Measurements from ENCODE around the gene AGAP1. TPM values are rescaled to one million over a fixed set of nuclear protein-coding genes. Genes with fewer than 3 reads are reported as not detected.

The AGAP1 gene
- total RNA-seq, 1 donor, result 18.5 TPM

GRCh38 chr2:235575431-235575830, 81.6 kb downstream of the AGAP1 start:
- Histone ChIP-seq H4K20me1 (ENCODE audit: insufficient read depth, low read length) (peaks cover 63% of the 10 kb centered on the region), H3K79me2 (ENCODE audit: insufficient read depth, low read length) (peaks cover 82% of the 10 kb centered on the region), H3K9me3 (ENCODE audit: low read depth, low read length) (no peaks in the 10 kb centered on the region), H3K4me3 (ENCODE audit: insufficient read depth, low read length) (no peak overlapping the region), H2AFZ (ENCODE audit: low read length) (no peak overlapping the region), H3K27ac (ENCODE audit: low read depth, low read length) (no peak overlapping the region), H3K27me3 (ENCODE audit: insufficient read depth, low read length) (no peaks in the 10 kb centered on the region), H3K4me1 (ENCODE audit: insufficient read depth, low read length) (peaks cover 5% of the 10 kb centered on the region), H3K36me3 (ENCODE audit: insufficient read depth, low read length) (no peaks in the 10 kb centered on the region), H3K4me2 (ENCODE audit: insufficient read depth, low read length) (no peak overlapping the region)
- TF ChIP-seq CTCF (IDR thresholded peaks at IDR 0.05; ENCODE audit: extremely low read depth, low read depth, low read length), result no peak
- no peak for DNase-seq (ENCODE audit: insufficient read length, low spot score, missing footprints)

- H3K4me3 ChIP-seq (ENCODE audit: insufficient read depth, low read length), result no peak overlapping the region
- no peaks in the 10 kb centered on the region for H3K27me3 ChIP-seq (ENCODE audit: insufficient read depth, low read length)
- H2AFZ ChIP-seq (ENCODE audit: low read length), result no peak overlapping the region
- peaks cover 63% of the 10 kb centered on the region for H4K20me1 ChIP-seq (ENCODE audit: insufficient read depth, low read length)
- peaks cover 82% of the 10 kb centered on the region for H3K79me2 ChIP-seq (ENCODE audit: insufficient read depth, low read length)
- H3K4me2 ChIP-seq (ENCODE audit: insufficient read depth, low read length), result no peak overlapping the region
- no peak for DNase-seq (ENCODE audit: insufficient read length, low spot score, missing footprints)
- H3K4me1 ChIP-seq (ENCODE audit: insufficient read depth, low read length), result peaks cover 4% of the 10 kb centered on the region
- no peak overlapping the region for H3K27ac ChIP-seq (ENCODE audit: low read depth, low read length)
- TF ChIP-seq CTCF (IDR thresholded peaks at IDR 0.05; ENCODE audit: extremely low read depth, low read depth, low read length), result no peak
- no peaks in the 10 kb centered on the region for H3K9me3 ChIP-seq (ENCODE audit: low read depth, low read length)
- H3K36me3 ChIP-seq (ENCODE audit: insufficient read depth, low read length), result no peaks in the 10 kb centered on the region
Observed at GRCh38 chr2:235575904-235576303, 82.1 kb downstream of the AGAP1 start.

GRCh38 chr2:235576337-235576910, 82.6 kb downstream of the AGAP1 start:
- Histone ChIP-seq H3K27me3 (ENCODE audit: insufficient read depth, low read length) (no peaks in the 10 kb centered on the region), H3K4me3 (ENCODE audit: insufficient read depth, low read length) (no peak overlapping the region), H3K79me2 (ENCODE audit: insufficient read depth, low read length) (peaks cover 77% of the 10 kb centered on the region), H3K9me3 (ENCODE audit: low read depth, low read length) (no peaks in the 10 kb centered on the region), H3K27ac (ENCODE audit: low read depth, low read length) (no peak overlapping the region), H4K20me1 (ENCODE audit: insufficient read depth, low read length) (peaks cover 58% of the 10 kb centered on the region), H3K4me1 (ENCODE audit: insufficient read depth, low read length) (peaks cover 4% of the 10 kb centered on the region), H3K36me3 (ENCODE audit: insufficient read depth, low read length) (no peaks in the 10 kb centered on the region), H2AFZ (ENCODE audit: low read length) (no peak overlapping the region), H3K4me2 (ENCODE audit: insufficient read depth, low read length) (no peak overlapping the region)
- no peak for DNase-seq (ENCODE audit: insufficient read length, low spot score, missing footprints)
- TF ChIP-seq CTCF (IDR thresholded peaks at IDR 0.05; ENCODE audit: extremely low read depth, low read depth, low read length), result no peak

- Histone ChIP-seq H4K20me1 (ENCODE audit: insufficient read depth, low read length) (peaks cover 58% of the 10 kb centered on the region), H3K36me3 (ENCODE audit: insufficient read depth, low read length) (no peaks in the 10 kb centered on the region), H3K27me3 (ENCODE audit: insufficient read depth, low read length) (no peaks in the 10 kb centered on the region), H3K4me1 (ENCODE audit: insufficient read depth, low read length) (peaks cover 4% of the 10 kb centered on the region), H2AFZ (ENCODE audit: low read length) (no peak overlapping the region), H3K27ac (ENCODE audit: low read depth, low read length) (no peak overlapping the region), H3K79me2 (ENCODE audit: insufficient read depth, low read length) (peaks cover 79% of the 10 kb centered on the region), H3K9me3 (ENCODE audit: low read depth, low read length) (no peaks in the 10 kb centered on the region), H3K4me2 (ENCODE audit: insufficient read depth, low read length) (peak overlapping the region; percentile 41), H3K4me3 (ENCODE audit: insufficient read depth, low read length) (no peak overlapping the region)
- no peak for TF ChIP-seq CTCF (IDR thresholded peaks at IDR 0.05; ENCODE audit: extremely low read depth, low read depth, low read length)
- no peak for DNase-seq (ENCODE audit: insufficient read length, low spot score, missing footprints)
Observed at GRCh38 chr2:235577404-235578330, 83.8 kb downstream of the AGAP1 start.
